Lung (tissue), 12 donors: ENCODE measurements around the gene MIGA2. TPM values are rescaled to one million over a fixed set of nuclear protein-coding genes. Genes with fewer than 3 reads are reported as not detected.
"Not testable (repeated sequence)": the region's sequence is repeated elsewhere in the genome, so short reads cannot be mapped to it uniquely, and the experiment has no call there.

Source experiments
- ATAC-seq: fragments of 200-7000 bp; cut with Tn5 transposase; one replicate; pipeline ENCODE4 v1.9.1; 2020; ENCODE audit warnings: moderate number of reproducible peaks; ENCODE audit not compliant: insufficient read depth, low FRiP score
- DNase-seq, 3 donors: peaks; one replicate each; pipeline ENCODE4 v3.0.0-alpha.2; 2013 to 2017
- H3K27ac ChIP-seq, 2 donors: one replicate each; pipeline ENCODE4 v1.5.1; 2013; ENCODE audit warnings: mild to moderate bottlenecking in 2 of 2, moderate library complexity in 2 of 2, control low read depth in 1 of 2, inconsistent platforms in 1 of 2, low read depth in 1 of 2, low read length in 1 of 2
- H3K27me3 ChIP-seq, 3 donors: one replicate each; pipeline ENCODE4 v1.5.1; 2013; ENCODE audit warnings: low read length in 2 of 3; ENCODE audit not compliant: control insufficient read depth in 3 of 3, insufficient read depth in 3 of 3
- H3K36me3 ChIP-seq, 4 donors: one replicate each; pipeline ENCODE4 v1.5.1; 2013; ENCODE audit warnings: low read length in 4 of 4, mild to moderate bottlenecking in 1 of 4, moderate library complexity in 1 of 4; ENCODE audit not compliant: control insufficient read depth in 4 of 4, insufficient read depth in 4 of 4
- H3K4me1 ChIP-seq, 5 donors: one replicate each; pipeline ENCODE4 v1.5.1; 2013; ENCODE audit warnings: low read length in 5 of 5, mild to moderate bottlenecking in 2 of 5, moderate library complexity in 1 of 5; ENCODE audit not compliant: control insufficient read depth in 5 of 5, insufficient read depth in 5 of 5
- H3K4me3 ChIP-seq: one replicate; pipeline ENCODE4 v1.5.1; 2013; ENCODE audit warnings: mild to moderate bottlenecking, control low read depth, moderate library complexity
- H3K9ac ChIP-seq, 2 donors: one replicate each; pipeline ENCODE4 v1.5.1; 2013; ENCODE audit warnings: low read length in 2 of 2, control low read depth in 1 of 2; ENCODE audit not compliant: insufficient read depth in 1 of 2
- H3K9me3 ChIP-seq, 4 donors: one replicate each; pipeline ENCODE4 v1.5.1; 2013; ENCODE audit warnings: low read length in 3 of 4, mild to moderate bottlenecking in 1 of 4, moderate library complexity in 1 of 4; ENCODE audit not compliant: control insufficient read depth in 4 of 4, insufficient read depth in 3 of 4
- CTCF ChIP-seq: IDR thresholded peaks from 2 replicates; pipeline ENCODE4 v1.5.1; 2012; ENCODE audit warnings: mild to moderate bottlenecking; ENCODE audit errors: control extremely low read depth, extremely low read depth
- WGBS, 2 donors: extraction: QIAGEN DNeasy Blood & Tissue Kit; methylation state at CpG; one replicate each; pipeline ENCODE4 v1.1.7; 2013; 5-methylcytosine and 5-hydroxymethylcytosine counted together
- polyA plus RNA-seq, 2 donors: library from polyadenylated mRNA; stranded (reverse); fragments of 200-250 nt; gene quantifications; one replicate each; pipeline ENCODE4 v1.2.1, GENCODE V29; 2013
- total RNA-seq, 2 donors: library from RNA; depleted of rRNA in 1 of 2; stranded (reverse); fragments of >200 nt in 1 of 2; gene quantifications; one replicate each; pipeline ENCODE4 v1.2.1, GENCODE V29; 2014 to 2021
- donor health status: control.
- donor health status: control.
- donor health status: Bipolar disorder and iron deficiency.
- donor health status: healthy.
- donor health status: DM: yes; HTN: yes; CAD: no.

Gene MIGA2
- total and polyA plus RNA-seq, 4 donors, result 18.6 to 31.6 (median 21.0) TPM

GRCh38 chr9:129030191-129030590, 6.2 kb upstream of the MIGA2 start:
- DNase-seq (no peak), ATAC-seq (no peak)
- no peak for TF ChIP-seq CTCF
- Histone ChIP-seq H3K9me3 (no peaks in the 10 kb centered on the region), H3K4me3 (no peak overlapping the region), H3K36me3 (no peaks in the 10 kb centered on the region), H3K9ac (no peak overlapping the region), H3K4me1 (peaks cover 0 to 13% (median 5%) of the 10 kb centered on the region in 5 donors), H3K27me3 (no peaks in the 10 kb centered on the region), H3K27ac (no peak overlapping the region)

- no peak for TF ChIP-seq CTCF
- Histone ChIP-seq H3K27ac (no peak overlapping the region), H3K9me3 (no peaks in the 10 kb centered on the region), H3K27me3 (no peaks in the 10 kb centered on the region), H3K4me1 (peaks cover 0 to 16% (median 4%) of the 10 kb centered on the region in 5 donors), H3K9ac (no peak overlapping the region), H3K36me3 (peaks cover 0 to under 1% (median 0%) of the 10 kb centered on the region in 4 donors), H3K4me3 (no peak overlapping the region)
- ATAC-seq (no peak), DNase-seq (no peak)
- 74 to 80% methylated on average over 4 of the region's 4 CpGs for WGBS, 2 donors
Measured at GRCh38 chr9:129031514-129031913, 4.9 kb upstream of the MIGA2 start.

- DNase-seq, result no peak
- no peak for TF ChIP-seq CTCF
- no peak overlapping the region for H3K27ac ChIP-seq
- peaks cover 0 to 15% (median 3%) of the 10 kb centered on the region in 5 donors for H3K4me1 ChIP-seq
- H3K9me3 ChIP-seq, result no peaks in the 10 kb centered on the region
- H3K4me3 ChIP-seq, result no peak overlapping the region
- H3K27me3 ChIP-seq, result no peaks in the 10 kb centered on the region
- no peak overlapping the region for H3K9ac ChIP-seq
- WGBS, 2 donors, result 86 to 87% methylated on average over 12 of the region's 12 CpGs
- ATAC-seq, result no peak
- peaks cover 0 to 3% (median 0%) of the 10 kb centered on the region in 4 donors for H3K36me3 ChIP-seq
Measured at GRCh38 chr9:129032541-129033159, 3.8 kb upstream of the MIGA2 start.

- no peaks in the 10 kb centered on the region for H3K9me3 ChIP-seq
- ATAC-seq (no peak), DNase-seq (no peak)
- WGBS, 2 donors, result 87 to 91% methylated on average over 8 of the region's 8 CpGs
- no peaks in the 10 kb centered on the region for H3K27me3 ChIP-seq
- peaks cover 0 to 3% (median 0%) of the 10 kb centered on the region in 4 donors for H3K36me3 ChIP-seq
- H3K4me1 ChIP-seq, result peaks cover 0 to 19% (median 9%) of the 10 kb centered on the region in 5 donors
- no peak overlapping the region for H3K9ac ChIP-seq
- H3K27ac ChIP-seq, result no peak overlapping the region
- TF ChIP-seq CTCF, result no peak
- H3K4me3 ChIP-seq, result no peak overlapping the region
Measured at GRCh38 chr9:129033216-129033615, 3.2 kb upstream of the MIGA2 start.

- peak overlapping the region in 1 of 2 donors; percentile 71 for H3K9ac ChIP-seq
- not testable (repeated sequence) for H3K36me3 ChIP-seq, ATAC-seq, H3K4me3 ChIP-seq, H3K27me3 ChIP-seq, DNase-seq, H3K9me3 ChIP-seq
- H3K27ac ChIP-seq, result peak overlapping the region; percentile 72 to 90
- 42 to 56% methylated on average over 13 of the region's 13 CpGs for WGBS, 2 donors
- H3K4me1 ChIP-seq, result peaks cover 0 to 20% (median 10%) of the 10 kb centered on the region in 5 donors
Measured at GRCh38 chr9:129035838-129036237, 588 bp upstream of the MIGA2 start.
